Anterior cingulate cortex (tissue), 58 donors: ENCODE results near the gene AGAP1.

Source experiments
- DNase-seq, 58 donors: peaks; one replicate each; lab custom pipeline; 2025; lab: John Stamatoyannopoulos, UW

AGAP1 gene

GRCh38 chr2:235957251-235957650, 463.4 kb downstream of the AGAP1 start:
- no peak for DNase-seq

- DNase-seq = no peak
These were observed 464.5 kb downstream of the AGAP1 start for GRCh38 chr2:235958221-235958930.

DNA sequence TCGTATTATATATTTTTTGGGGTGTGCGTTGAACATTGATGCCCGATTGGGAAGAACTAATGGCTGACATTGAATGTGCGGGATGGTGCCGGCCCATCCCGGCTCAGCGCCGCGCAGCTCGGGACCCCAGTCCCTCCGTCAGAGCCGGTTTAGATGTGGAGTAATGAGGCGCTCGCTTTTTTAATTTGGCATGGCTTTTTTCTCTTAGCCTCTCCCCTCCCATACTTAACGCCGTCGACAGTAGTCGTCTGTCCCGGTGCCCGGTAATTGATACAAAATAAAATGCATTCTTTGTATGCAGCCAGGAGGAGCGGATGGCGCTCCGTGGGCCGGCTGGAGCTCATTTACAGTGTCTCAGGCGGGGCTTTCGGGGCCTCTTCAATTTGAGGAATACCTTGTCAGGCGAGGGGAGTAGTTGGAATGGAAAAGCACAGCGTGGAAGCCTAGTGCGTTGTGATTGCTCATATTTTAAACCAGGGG, 465.1 kb downstream of the AGAP1 start:
- no peak for DNase-seq

DNA sequence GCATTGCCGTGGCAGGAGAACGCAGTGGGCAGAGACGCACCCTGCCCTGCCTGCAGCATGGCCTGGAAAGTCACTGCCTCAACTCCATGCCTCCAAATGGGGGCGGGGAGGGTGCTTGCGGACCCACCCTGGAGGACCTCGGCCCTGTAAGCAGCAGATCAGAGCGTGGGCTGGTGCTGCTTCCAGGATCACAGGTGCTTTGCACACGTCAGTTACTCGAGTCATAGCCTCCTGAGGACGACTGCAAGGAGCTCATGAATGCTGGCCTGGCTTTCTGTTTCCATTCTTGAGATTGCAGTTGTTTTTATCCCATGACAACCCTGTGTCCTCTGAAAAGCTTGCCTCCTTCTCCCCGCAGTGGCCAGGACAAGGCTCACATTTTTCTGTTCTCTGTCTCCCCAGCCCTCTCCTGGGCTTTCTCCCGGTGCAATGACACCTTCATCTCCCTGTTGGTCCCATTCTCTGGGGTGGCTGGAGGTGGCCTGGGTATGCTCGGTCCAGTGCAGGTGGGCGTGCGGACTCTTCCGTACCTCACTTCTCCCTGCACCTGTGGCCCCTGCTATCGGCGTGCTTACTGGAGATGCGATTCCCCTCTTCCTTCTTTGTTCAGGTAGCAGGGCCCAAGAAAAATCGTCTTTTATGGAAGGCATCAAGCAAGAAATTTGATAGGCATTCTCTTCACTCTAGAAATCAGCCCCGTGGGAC, 466.3 kb downstream of the AGAP1 start:
- no peak for DNase-seq

DNA sequence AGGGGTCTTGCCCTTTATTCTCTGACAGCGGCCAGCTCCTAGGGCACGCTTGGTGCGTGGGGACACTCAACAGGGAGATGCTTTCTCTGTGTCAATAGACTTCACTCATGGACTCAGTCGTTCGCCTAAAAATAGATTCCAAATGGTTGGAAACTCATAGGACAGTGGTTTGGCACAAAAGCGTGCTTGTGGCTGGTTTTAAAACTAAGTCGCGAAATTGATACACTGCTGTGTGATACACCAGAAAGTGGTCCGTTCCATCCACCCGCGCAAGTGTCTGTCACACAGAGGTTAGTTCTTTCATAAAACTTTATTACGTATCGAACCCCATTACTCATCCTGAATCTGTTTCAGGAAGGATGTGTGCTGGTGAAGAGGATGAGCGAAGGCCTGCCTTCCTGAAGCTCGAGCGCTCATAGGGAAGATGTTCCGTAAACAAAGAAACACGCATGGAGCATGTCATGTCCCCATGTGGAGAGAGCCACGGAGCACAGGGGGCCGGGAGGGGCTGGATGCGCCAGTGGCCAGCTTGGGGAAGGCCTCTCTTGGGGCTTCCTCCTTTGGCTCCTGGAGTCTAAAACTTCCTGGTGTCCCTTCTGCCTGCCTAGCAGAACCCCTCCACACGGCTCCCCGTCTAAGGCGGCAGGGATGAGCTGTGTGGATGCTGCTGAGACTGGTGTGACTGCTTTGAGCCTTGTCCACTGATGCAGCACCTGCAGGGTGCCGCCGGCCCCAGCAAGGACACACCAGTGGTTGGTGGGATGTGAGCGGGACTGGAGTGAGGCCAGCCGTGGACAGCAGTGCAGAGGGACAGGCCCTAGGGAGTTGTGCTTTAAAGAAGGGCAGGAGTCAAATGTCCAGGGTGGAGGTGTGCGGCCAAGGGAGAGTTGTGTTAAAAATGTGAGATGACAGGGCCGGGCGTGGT, 467.1 kb downstream of the AGAP1 start:
- no peak for DNase-seq

DNA sequence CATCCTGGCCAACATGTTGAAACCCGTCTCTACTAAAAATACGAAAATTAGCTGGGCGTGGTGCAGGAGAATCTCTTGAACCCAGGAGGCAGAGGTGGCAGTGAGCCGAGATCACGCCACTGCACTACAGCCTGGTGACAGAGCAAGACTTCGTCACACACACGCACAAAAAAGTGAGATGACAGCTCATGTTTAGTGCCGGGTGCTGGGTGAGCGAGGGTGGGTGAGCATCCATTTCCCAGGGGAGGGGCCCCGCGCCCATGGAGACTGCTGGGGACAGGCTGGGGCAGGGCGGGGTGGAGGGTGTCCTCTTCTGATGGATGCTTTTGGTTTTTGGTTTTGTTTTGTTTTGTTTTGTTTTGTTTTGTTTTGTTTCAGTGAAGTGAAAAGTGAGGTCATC, 467.9 kb downstream of the AGAP1 start:
- DNase-seq = no peak

- DNase-seq = no peak
These were observed 470.2 kb downstream of the AGAP1 start for GRCh38 chr2:235963853-235964577.

- no peak for DNase-seq
These were observed 471.0 kb downstream of the AGAP1 start for GRCh38 chr2:235964787-235965390.

GRCh38 chr2:235966396-235966795, 472.6 kb downstream of the AGAP1 start:
- no peak for DNase-seq

GRCh38 chr2:235966932-235967757, 473.3 kb downstream of the AGAP1 start:
- no peak for DNase-seq

- no peak for DNase-seq
These were observed 474.3 kb downstream of the AGAP1 start for GRCh38 chr2:235968155-235968554.

DNA sequence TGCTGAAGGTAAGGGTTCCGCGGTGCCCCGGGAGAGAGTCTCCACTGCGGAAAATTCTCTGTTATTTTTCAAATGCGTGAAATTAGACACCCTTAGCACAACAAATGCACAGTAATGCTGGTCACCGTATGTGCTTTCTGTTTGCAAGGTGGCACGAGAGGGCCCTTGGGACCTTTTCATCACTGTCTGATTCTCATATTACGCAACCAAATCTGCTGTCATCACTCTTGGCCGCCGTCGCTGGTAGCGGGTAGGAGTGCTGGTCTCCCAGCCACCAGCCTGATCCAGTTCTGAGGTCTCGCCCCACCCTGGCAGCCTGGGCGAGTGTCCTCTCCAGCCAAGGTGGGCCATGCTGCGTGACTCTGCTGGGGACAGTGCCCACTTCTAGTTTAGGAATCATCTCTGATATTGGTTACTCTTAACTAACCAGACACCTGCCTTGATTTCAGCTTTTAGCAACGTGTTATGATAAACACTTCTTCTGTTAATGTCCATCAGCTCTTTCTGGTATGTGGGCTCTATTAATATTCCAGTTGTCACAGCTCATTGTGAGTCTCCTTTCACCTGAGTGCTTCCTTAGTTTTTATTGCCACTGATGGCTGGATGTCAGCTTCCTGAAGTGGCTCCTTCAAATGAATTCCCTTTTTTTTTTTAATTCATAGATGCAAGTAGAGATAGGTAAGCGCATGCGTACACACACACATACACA, 474.9 kb downstream of the AGAP1 start:
- DNase-seq = no peak

DNA sequence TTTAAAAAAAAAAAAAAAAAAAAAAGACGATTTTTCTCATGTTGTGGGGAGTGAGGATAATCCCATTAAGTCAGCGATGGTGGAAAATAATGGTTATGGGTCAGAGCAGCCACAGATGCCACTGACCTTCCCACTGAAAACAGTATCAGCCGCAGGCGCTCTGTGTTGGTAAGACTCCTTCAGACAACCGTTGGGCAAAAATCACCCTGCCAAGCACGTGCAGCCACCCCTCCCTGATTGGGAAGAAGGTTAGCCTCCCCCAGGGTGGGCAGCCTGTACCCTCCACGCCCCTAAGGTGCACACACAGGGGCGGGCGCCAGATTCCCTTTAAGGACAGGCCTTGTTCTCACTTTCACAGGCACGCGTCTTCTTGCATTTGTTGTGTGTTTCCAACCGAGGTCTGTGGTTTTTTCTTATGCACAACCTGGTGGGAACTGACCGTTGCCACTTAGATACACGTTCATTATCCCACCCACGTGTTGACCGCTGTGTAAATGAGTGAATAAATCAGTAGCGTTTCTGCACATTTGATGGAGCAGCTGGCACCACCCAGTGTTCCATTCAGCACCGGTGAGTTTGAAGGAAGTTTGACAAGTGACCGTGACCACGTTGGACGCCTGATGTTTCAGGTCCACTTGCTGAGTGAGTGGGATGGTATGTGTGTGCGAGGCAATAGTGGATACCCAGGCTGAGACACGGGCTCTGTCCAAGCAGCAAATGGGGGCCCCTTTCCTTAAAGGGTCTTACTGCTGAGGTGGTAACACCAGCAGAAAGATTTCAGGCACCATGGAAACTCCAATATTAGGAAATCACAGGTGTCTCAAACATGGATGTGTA, 476.6 kb downstream of the AGAP1 start:
- no peak for DNase-seq

DNA sequence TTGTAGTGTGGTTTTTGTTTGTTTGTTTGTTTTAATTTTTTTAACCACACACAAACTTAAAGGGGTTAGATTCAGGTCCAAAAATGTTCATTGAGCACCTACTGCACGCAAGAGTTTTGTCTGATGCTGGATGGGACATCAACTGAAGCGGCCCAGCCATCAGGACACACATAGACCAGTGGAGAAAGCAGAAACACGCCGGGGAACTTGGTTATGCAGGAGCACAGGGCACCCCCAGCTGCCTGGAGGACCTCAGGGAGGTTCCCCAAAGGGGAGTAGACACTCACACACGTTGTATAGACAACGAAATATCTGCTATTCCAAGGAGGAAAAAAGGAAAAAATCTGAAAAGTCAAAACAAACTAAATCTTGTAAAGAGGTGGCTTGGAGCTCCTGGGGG, 482.7 kb downstream of the AGAP1 start:
- no peak for DNase-seq

GRCh38 chr2:235976956-235977355, 483.1 kb downstream of the AGAP1 start:
- no peak for DNase-seq

- DNase-seq = no peak
These were observed 483.6 kb downstream of the AGAP1 start for GRCh38 chr2:235977445-235977844.

DNA sequence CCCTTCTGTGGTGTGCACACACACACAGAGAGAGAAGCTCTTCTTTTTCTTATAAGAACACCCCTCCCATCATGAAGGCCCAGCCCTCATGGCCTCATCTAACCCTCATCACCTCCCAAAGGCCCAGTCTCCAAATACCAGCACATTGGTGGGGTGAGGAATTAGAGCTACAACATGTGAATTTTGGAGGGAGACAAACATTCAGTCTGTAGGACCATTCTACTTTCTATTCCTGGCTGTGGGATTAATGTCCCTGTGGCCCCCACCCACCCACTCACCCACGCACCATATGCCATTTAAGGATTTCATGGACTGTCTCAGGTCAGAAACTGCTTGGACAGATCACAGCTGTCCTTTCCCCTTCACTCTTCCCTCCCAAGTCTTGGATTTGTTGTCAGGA, 484.2 kb downstream of the AGAP1 start:
- no peak for DNase-seq
